ENCODE data around the gene XPR1.
"Not testable (repeated sequence)": the region's sequence is repeated elsewhere in the genome, so short reads cannot be mapped to it uniquely, and the experiment has no call there.

The XPR1 gene

GRCh38 chr1:180722586-180722985, 90.8 kb downstream of the XPR1 start:
- DNase-seq (ENCODE audit: low read depth) = no peak

- no peak for DNase-seq (ENCODE audit: low read depth)
Measured at GRCh38 chr1:180724055-180724454, 92.2 kb downstream of the XPR1 start.

GRCh38 chr1:180726024-180726423, 94.2 kb downstream of the XPR1 start:
- not testable (repeated sequence) for DNase-seq (ENCODE audit: low read depth)

- not testable (repeated sequence) for DNase-seq (ENCODE audit: low read depth)
Measured at GRCh38 chr1:180727751-180728150, 95.9 kb downstream of the XPR1 start.

GRCh38 chr1:180728472-180729106, 96.8 kb downstream of the XPR1 start:
- DNase-seq (ENCODE audit: low read depth) = no peak

- no peak for DNase-seq (ENCODE audit: low read depth)
Measured at GRCh38 chr1:180731131-180731530, 99.3 kb downstream of the XPR1 start.

- no peak for DNase-seq (ENCODE audit: low read depth)
Measured at GRCh38 chr1:180732866-180733265, 101.0 kb downstream of the XPR1 start.

- no peak for DNase-seq (ENCODE audit: low read depth)
Measured at GRCh38 chr1:180734366-180734765, 102.5 kb downstream of the XPR1 start.

GRCh38 chr1:180742663-180743062, 110.8 kb downstream of the XPR1 start:
- DNase-seq (ENCODE audit: low read depth) = no peak

GRCh38 chr1:180743868-180744267, 112.0 kb downstream of the XPR1 start:
- DNase-seq (ENCODE audit: low read depth) = no peak

GRCh38 chr1:180745098-180745497, 113.3 kb downstream of the XPR1 start:
- no peak for DNase-seq (ENCODE audit: low read depth)

- no peak for DNase-seq (ENCODE audit: low read depth)
Measured at GRCh38 chr1:180751921-180752320, 120.1 kb downstream of the XPR1 start.

GRCh38 chr1:180754453-180754852, 122.6 kb downstream of the XPR1 start:
- DNase-seq (ENCODE audit: low read depth) = no peak

- DNase-seq (ENCODE audit: low read depth) = no peak
Measured at GRCh38 chr1:180757657-180758056, 125.8 kb downstream of the XPR1 start.

- no peak for DNase-seq (ENCODE audit: low read depth)
Measured at GRCh38 chr1:180762796-180763195, 131.0 kb downstream of the XPR1 start.

- no peak for DNase-seq (ENCODE audit: low read depth)
Measured at GRCh38 chr1:180765151-180765550, 133.3 kb downstream of the XPR1 start.

- no peak for DNase-seq (ENCODE audit: low read depth)
Measured at GRCh38 chr1:180769889-180770288, 138.1 kb downstream of the XPR1 start.

GRCh38 chr1:180773210-180773865, 141.5 kb downstream of the XPR1 start:
- DNase-seq (ENCODE audit: low read depth) = no peak

GRCh38 chr1:180775801-180776200, 144.0 kb downstream of the XPR1 start:
- no peak for DNase-seq (ENCODE audit: low read depth)

GRCh38 chr1:180777072-180777689, 145.4 kb downstream of the XPR1 start:
- DNase-seq (ENCODE audit: low read depth) = no peak

GRCh38 chr1:180778782-180779398, 147.1 kb downstream of the XPR1 start:
- DNase-seq (ENCODE audit: low read depth) = no peak

GRCh38 chr1:180779584-180779983, 147.8 kb downstream of the XPR1 start:
- no peak for DNase-seq (ENCODE audit: low read depth)

GRCh38 chr1:180781718-180782117, 149.9 kb downstream of the XPR1 start:
- no peak for DNase-seq (ENCODE audit: low read depth)

All from non-pigmented ciliary epithelial cell (primary cell).